SU-DHL-6 (cell line): ENCODE data around the gene SEMA3D.

Experiments used
- H2AFZ ChIP-seq: fragments of 200-600 bp; sonication (generic); 2 replicates; pipeline ENCODE4 v1.6.1; 2014; ENCODE audit warnings: low read depth, mild to moderate bottlenecking, moderate library complexity, mixed read lengths, antibody characterized with exemption, low read length; ENCODE audit not compliant: severe bottlenecking
- H3F3A ChIP-seq: fragments of 200-600 bp; shearing (Covaris generic); 2 replicates; pipeline ENCODE4 v1.6.0; 2016; ENCODE audit warnings: antibody characterized with exemption, mild to moderate bottlenecking; ENCODE audit not compliant: insufficient read depth
- H3K27ac ChIP-seq: fragments of 200-600 bp; sonication (generic); 2 replicates; pipeline ENCODE4 v1.5.1; 2016; ENCODE audit warnings: low read depth, mild to moderate bottlenecking, low read length, moderate library complexity, mixed read lengths
- H3K27me3 ChIP-seq: fragments of 200-600 bp; sonication (generic), shearing (Covaris generic); 2 replicates; pipeline ENCODE4 v1.6.0; 2014; ENCODE audit warnings: mild to moderate bottlenecking, low read length
- H3K36me3 ChIP-seq: fragments of 200-600 bp; sonication (generic); 2 replicates; pipeline ENCODE4 v1.6.1; 2014; ENCODE audit warnings: mild to moderate bottlenecking, low read length, mixed read lengths
- H3K4me2 ChIP-seq: fragments of 300-600, 200-600 bp; shearing (Covaris generic), sonication (generic); 2 replicates; pipeline ENCODE4 v1.6.0; 2014; ENCODE audit warnings: low read length, low read depth, mild to moderate bottlenecking; ENCODE audit not compliant: poor library complexity, severe bottlenecking
- H3K4me3 ChIP-seq: fragments of 200-600 bp; sonication (generic); 2 replicates; pipeline ENCODE4 v1.5.1; 2014; ENCODE audit warnings: antibody characterized with exemption, low read length, mild to moderate bottlenecking, mixed read lengths; ENCODE audit not compliant: insufficient read depth, poor library complexity, severe bottlenecking
- H3K79me2 ChIP-seq: fragments of 200-600 bp; sonication (generic); 2 replicates; pipeline ENCODE4 v1.6.1; 2014; ENCODE audit warnings: mild to moderate bottlenecking, low read length, moderate library complexity; ENCODE audit not compliant: insufficient read depth
- H3K9ac ChIP-seq: fragments of 200-600 bp; sonication (generic); 2 replicates; pipeline ENCODE4 v1.7.0; 2014; ENCODE audit warnings: mild to moderate bottlenecking, low read length
- H3K9me2 ChIP-seq: fragments of 200-600 bp; sonication (generic); replicated peaks from 2 replicates; pipeline ENCODE4 v1.6.1; 2014; ENCODE audit warnings: low read length; ENCODE audit not compliant: insufficient read depth
- H3K9me3 ChIP-seq: fragments of 200-600 bp; sonication (generic); 2 replicates; pipeline ENCODE4 v1.6.1; 2014; ENCODE audit warnings: low read length, mixed read lengths; ENCODE audit not compliant: insufficient read depth
- H4K20me1 ChIP-seq: fragments of 200-600 bp; sonication (generic); 2 replicates; pipeline ENCODE4 v1.6.1; 2014; ENCODE audit warnings: low read depth, mild to moderate bottlenecking, antibody characterized with exemption, low read length, moderate library complexity, mixed read lengths
- CTCF ChIP-seq: fragments of 200-600 bp; sonication (generic); IDR thresholded peaks from one replicate; pipeline ENCODE4 v1.5.1; 2017; ENCODE audit warnings: antibody characterized with exemption, mild to moderate bottlenecking, low read length, moderate library complexity; ENCODE audit not compliant: insufficient read depth, poor library complexity, severe bottlenecking
- EZH2phosphoT487 ChIP-seq: fragments of 200-600 bp; sonication (generic), shearing (Covaris generic); conservative IDR thresholded peaks from 2 replicates; pipeline ENCODE4 v1.6.1; 2018; ENCODE audit warnings: mild to moderate bottlenecking, antibody characterized with exemption, low read length, moderate library complexity, mixed read lengths

Gene SEMA3D

GRCh38 chr7:85081846-85082245, 105.0 kb downstream of the SEMA3D start:
- no peaks in the 10 kb centered on the region for H3K36me3 ChIP-seq
- H3K9me2 ChIP-seq: peaks cover 4% of the 10 kb centered on the region; the same call in 1 of the 2 replicates
- H2AFZ ChIP-seq: no peak overlapping the region
- no peaks in the 10 kb centered on the region for H4K20me1 ChIP-seq
- H3F3A ChIP-seq: no peaks in the 10 kb centered on the region
- no peak overlapping the region for H3K4me3 ChIP-seq
- no peaks in the 10 kb centered on the region for H3K9me3 ChIP-seq
- no peak overlapping the region for H3K4me2 ChIP-seq
- no peak overlapping the region for H3K9ac ChIP-seq
- H3K79me2 ChIP-seq: no peaks in the 10 kb centered on the region
- no peak overlapping the region for H3K27ac ChIP-seq
- no peaks in the 10 kb centered on the region for H3K27me3 ChIP-seq
- no peak for TF ChIP-seq CTCF
- TF ChIP-seq EZH2phosphoT487: no peak

- peaks cover 4% of the 10 kb centered on the region; the same call in 1 of the 2 replicates for H3K9me2 ChIP-seq
- no peak overlapping the region for H3K4me3 ChIP-seq
- H3K27ac ChIP-seq: no peak overlapping the region
- no peak overlapping the region for H3K9ac ChIP-seq
- no peaks in the 10 kb centered on the region for H4K20me1 ChIP-seq
- no peaks in the 10 kb centered on the region for H3K27me3 ChIP-seq
- H3K79me2 ChIP-seq: no peaks in the 10 kb centered on the region
- no peak overlapping the region for H3K4me2 ChIP-seq
- H3K36me3 ChIP-seq: no peaks in the 10 kb centered on the region
- no peak overlapping the region for H2AFZ ChIP-seq
- H3F3A ChIP-seq: no peaks in the 10 kb centered on the region
- TF ChIP-seq CTCF (no peak), EZH2phosphoT487 (no peak)
- H3K9me3 ChIP-seq: no peaks in the 10 kb centered on the region
These were observed 105.5 kb downstream of the SEMA3D start for GRCh38 chr7:85081392-85081791.

GRCh38 chr7:85079434-85079833, 107.4 kb downstream of the SEMA3D start:
- Histone ChIP-seq H3K27me3 (no peaks in the 10 kb centered on the region), H3K4me2 (no peak overlapping the region), H3K4me3 (no peak overlapping the region), H3K79me2 (no peaks in the 10 kb centered on the region), H3K9me3 (no peaks in the 10 kb centered on the region), H3K9ac (no peak overlapping the region), H3K27ac (no peak overlapping the region), H4K20me1 (no peaks in the 10 kb centered on the region), H3F3A (no peaks in the 10 kb centered on the region), H2AFZ (no peak overlapping the region), H3K36me3 (no peaks in the 10 kb centered on the region), H3K9me2 (no peaks in the 10 kb centered on the region)
- no peak for TF ChIP-seq EZH2phosphoT487
- TF ChIP-seq CTCF: no peak

GRCh38 chr7:85078181-85078580, 108.7 kb downstream of the SEMA3D start:
- Histone ChIP-seq H2AFZ (no peak overlapping the region), H3K36me3 (no peaks in the 10 kb centered on the region), H3K27ac (no peak overlapping the region), H3K79me2 (no peaks in the 10 kb centered on the region), H3K9ac (no peak overlapping the region), H3K4me3 (no peak overlapping the region), H3K9me3 (no peaks in the 10 kb centered on the region), H4K20me1 (no peaks in the 10 kb centered on the region), H3K4me2 (no peak overlapping the region), H3K27me3 (no peaks in the 10 kb centered on the region), H3F3A (no peaks in the 10 kb centered on the region), H3K9me2 (no peaks in the 10 kb centered on the region)
- TF ChIP-seq EZH2phosphoT487: no peak
- no peak for TF ChIP-seq CTCF
